BE2C (cell line): ENCODE measurements around the gene SIRT7.

Experiments
- DNase-seq: peaks from one replicate; pipeline ENCODE4 v3.0.0-alpha.2; 2020
- H3K27me3 ChIP-seq: fragments of 250-450 bp; sonication (Bioruptor Pico); 2 replicates; pipeline ENCODE4 v1.5.1; 2020; ENCODE audit warnings: mild to moderate bottlenecking
- H3K36me3 ChIP-seq: fragments of 250-450 bp; sonication (Bioruptor Pico); 2 replicates; pipeline ENCODE4 v1.5.1; 2020; ENCODE audit warnings: mild to moderate bottlenecking
- H3K4me1 ChIP-seq: fragments of 250-450 bp; sonication (Bioruptor Pico); 2 replicates; pipeline ENCODE4 v1.5.1; 2020
- H3K4me3 ChIP-seq: 2 replicates; pipeline ENCODE4 v1.5.1; 2011; ENCODE audit warnings: low read depth, low read length
- H3K9me3 ChIP-seq: fragments of 250-450 bp; sonication (Bioruptor Pico); 2 replicates; pipeline ENCODE4 v1.5.1; 2020
- CTCF ChIP-seq: IDR thresholded peaks from 2 replicates; pipeline ENCODE4 v1.5.1; 2012; ENCODE audit warnings: mild to moderate bottlenecking, low read depth, low read length

SIRT7 gene

DNA sequence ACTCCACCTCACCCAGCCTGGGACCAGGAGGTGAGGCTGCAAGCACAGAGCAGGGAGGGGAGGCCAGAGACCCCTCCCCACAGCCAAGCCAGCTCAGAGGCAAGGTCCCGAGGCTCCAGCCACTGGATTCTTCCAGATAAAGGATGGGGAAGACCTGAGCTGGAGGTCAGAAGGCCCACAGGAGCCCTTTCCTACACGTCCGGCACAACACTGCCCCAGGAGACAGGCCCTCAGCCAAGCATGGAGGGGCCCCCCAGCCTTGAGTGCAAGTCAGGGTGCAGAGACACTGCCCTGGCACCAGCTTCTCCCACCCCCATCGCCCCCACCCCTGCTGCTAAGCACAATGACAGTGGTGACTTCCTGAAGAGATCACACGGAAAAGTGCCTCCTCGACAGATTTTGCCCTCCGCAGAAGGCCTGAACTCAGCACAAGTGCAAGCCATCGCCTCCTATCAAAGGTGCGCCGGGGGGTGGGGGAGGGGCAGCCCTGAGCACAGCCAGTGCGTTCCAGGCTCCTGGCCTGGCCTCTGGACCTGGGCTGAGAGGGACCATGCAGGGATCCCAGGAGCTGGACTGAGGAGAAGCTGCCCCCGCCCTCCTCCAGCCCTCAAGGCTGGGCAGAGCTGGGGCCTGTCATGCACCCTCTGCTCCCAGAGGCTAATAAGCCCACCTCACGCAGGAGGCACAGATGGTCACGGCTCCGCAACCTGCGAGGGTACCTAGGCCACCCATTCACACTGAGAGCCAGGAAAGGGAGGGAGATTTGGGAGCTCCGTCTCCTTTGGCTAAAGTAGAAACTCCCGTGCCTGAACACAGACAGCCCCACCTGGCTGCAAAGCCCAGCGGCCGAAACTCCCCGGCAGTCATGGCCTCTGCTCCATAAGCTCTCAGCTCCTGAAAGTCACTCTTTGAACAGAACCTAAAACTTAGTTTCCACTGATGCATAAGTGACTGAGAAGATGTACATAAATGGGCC is 6.9 kb upstream of the SIRT7 start:
- no peak for TF ChIP-seq CTCF
- peaks cover 6% of the 10 kb centered on the region for H3K4me1 ChIP-seq
- no peak overlapping the region for H3K4me3 ChIP-seq
- peaks cover 29% of the 10 kb centered on the region for H3K36me3 ChIP-seq
- DNase-seq: no peak
- no peaks in the 10 kb centered on the region for H3K27me3 ChIP-seq
- no peaks in the 10 kb centered on the region for H3K9me3 ChIP-seq

DNA sequence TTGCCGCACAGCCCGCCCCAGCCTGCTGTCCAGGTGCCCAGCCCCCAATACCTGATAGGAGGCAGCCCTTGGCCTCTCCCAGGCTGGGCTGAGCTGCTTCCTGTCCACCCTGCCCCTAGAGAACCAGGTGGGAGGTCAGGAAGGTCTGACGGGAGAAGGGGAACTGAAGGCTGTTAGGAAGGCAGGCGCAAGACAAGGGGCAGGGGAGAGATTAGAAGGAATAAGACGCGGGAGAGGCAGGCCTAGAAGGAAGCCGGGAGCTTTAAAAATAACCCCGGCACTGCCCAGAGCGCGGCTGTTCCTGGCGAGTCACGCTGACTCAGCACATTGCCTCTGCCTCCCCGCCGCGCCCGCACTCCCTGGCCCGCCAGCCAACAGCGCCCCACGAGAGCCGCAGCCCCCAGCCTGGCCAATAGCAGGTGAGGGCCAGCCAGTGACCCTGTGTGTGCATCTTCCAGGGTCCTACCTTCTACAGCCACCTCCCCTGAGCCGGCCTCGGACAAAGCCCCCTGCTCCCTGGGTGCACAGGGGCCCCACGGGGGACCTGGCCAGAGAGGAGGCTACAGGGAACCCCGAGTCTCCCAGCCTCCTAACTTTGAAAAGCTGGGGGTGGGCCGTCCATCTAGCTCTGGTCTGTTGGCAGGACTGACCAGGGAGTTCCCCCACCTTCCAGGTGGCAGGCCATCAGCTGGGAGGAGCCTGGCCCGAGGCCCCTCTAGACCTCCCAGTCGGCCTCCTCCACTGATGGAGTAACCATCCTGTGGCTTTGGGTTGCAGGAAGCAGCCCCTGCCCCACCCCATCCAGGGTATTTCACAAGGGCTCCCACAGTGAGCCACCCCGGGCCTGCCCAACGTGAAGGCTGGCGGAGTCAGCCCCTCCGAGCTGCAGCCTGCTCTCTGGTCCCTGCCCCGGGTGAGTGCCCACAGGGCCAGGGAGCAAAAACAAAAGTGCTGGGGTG is 5.6 kb upstream of the SIRT7 start:
- no peaks in the 10 kb centered on the region for H3K9me3 ChIP-seq
- DNase-seq: no peak
- H3K36me3 ChIP-seq: peaks cover 34% of the 10 kb centered on the region
- H3K27me3 ChIP-seq: no peaks in the 10 kb centered on the region
- no peak overlapping the region for H3K4me3 ChIP-seq
- H3K4me1 ChIP-seq: peaks cover 6% of the 10 kb centered on the region
- TF ChIP-seq CTCF: no peak

DNA sequence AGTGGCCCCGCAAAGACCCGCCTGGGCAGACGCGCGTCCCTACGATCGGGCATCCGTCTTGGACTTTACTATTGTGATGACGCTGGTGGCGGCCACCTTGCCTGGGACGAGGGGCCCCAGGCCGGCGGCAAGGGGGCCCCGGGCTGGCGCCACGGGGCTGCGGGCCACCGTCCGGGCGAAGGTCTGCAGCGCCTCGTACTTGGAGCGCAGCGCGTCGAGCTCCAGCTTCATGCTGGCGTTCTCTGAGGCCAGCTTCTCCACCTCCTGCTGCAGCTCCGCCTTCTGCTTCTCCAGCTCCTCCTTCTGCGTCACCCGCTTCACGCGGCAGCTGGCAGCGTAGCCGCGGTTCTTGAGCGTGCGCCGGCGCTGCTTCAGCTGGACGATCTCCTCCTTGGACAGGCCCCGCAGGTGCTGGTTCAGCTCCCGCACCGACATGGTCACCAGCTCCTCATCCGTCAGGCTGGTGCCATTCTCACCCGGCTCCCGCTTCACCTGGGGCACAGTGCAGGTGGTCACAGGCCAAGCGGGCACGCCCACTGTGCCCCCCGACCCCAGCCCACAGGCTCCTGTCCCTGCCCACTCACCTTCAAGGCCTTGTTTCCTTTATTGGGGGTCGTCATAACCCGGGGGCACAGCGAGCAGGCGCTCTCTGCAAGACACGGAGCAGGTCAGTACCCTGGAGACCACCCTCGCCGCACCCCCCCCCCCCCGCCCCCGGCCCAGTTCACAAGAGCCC is 4.8 kb upstream of the SIRT7 start:
- Histone ChIP-seq H3K9me3 (no peaks in the 10 kb centered on the region), H3K36me3 (peaks cover 34% of the 10 kb centered on the region), H3K27me3 (no peaks in the 10 kb centered on the region), H3K4me1 (peaks cover 10% of the 10 kb centered on the region), H3K4me3 (no peak overlapping the region)
- no peak for DNase-seq
- TF ChIP-seq CTCF: no peak

GRCh38 chr17:81921996-81922565 is 4.1 kb upstream of the SIRT7 start:
- Histone ChIP-seq H3K9me3 (no peaks in the 10 kb centered on the region), H3K27me3 (no peaks in the 10 kb centered on the region), H3K4me1 (peaks cover 10% of the 10 kb centered on the region), H3K4me3 (no peak overlapping the region), H3K36me3 (peaks cover 34% of the 10 kb centered on the region)
- no peak for DNase-seq
- TF ChIP-seq CTCF: no peak

DNA sequence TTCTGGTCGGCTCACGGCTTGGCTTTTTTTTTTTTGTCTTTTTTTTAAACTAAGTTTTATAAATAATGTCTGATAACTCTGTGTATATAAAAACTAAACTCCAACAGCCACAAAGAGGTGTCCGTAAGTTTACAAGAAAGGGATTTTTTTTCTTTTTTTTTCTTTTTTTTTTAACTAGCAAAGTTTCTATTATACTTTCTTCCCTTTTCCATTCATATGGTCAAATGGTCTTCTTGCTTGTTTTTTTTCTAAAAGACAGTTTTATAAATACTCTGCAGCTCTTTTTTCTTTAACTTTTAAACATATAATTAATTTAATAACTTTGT is 3.5 kb upstream of the SIRT7 start:
- peaks cover 13% of the 10 kb centered on the region for H3K4me1 ChIP-seq
- no peak for TF ChIP-seq CTCF
- no peak for DNase-seq

More for the DNA sequence above, 3.5 kb upstream of the SIRT7 start:
- H3K4me3 ChIP-seq: no peak overlapping the region
- H3K36me3 ChIP-seq: peaks cover 32% of the 10 kb centered on the region
- H3K9me3 ChIP-seq: no peaks in the 10 kb centered on the region
- H3K27me3 ChIP-seq: no peaks in the 10 kb centered on the region
